Stimulated activated CD8-positive, alpha-beta memory T cell treated with anti-CD3 and anti-CD28 coated beads, Interleukin-12 subunit alpha, Interleukin-12 subunit beta, amount 100 ng/mL, for 1 hour (primary cell): ENCODE results near the gene NOS1AP.

Experiments
- DNase-seq: peaks from one replicate; pipeline ENCODE4 v3.0.0-alpha.2; 2020; ENCODE audit warnings: low read depth

The NOS1AP gene

DNA sequence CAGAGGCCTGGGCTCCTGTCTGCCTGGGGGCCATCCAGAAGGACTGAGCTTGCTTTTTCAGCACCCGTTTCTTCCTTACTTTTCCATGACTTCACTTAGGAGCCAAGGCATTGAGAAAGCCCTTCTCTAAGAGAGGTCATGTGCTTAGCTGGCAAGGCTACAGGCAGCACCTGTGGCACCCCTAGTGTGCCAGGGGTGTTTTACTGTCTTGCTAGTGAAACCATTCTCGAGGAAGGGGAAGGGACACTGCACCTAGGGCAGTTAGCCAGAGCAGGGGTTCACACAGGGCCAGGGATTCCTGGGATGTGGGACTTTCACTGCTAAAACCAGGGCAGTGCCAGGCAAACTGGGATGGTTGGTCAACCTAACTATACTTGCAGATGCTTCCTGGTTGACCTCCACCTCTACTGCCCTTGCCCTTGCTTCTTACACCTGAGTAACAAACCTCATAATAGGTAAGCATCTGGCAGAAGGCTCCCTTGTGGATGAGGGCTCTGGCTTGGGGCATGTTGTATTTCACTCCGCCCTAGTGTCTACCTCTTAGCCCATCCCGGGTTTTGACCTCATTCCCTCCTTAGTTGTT, 69.2 kb downstream of the NOS1AP start:
- DNase-seq, result no peak

DNA sequence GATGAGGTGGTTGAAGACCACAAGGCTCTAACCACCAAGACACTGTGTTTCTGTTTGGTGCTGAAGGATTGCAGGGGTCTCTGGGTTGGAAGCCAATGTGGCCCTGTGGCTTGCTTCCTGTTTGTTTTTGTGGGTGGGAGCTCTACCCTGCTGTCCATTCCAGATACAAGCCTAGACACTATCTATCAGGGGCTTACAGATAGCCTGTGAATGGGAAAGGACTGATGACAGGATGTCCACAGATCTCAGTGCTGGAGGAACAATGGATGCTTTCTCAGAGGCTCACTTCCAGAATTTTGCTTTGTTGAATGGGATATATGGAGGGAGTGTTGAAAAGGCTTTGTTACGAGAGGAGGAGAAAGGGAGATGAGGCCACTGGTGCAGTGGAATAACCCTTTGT, 69.7 kb downstream of the NOS1AP start:
- DNase-seq, result no peak

DNA sequence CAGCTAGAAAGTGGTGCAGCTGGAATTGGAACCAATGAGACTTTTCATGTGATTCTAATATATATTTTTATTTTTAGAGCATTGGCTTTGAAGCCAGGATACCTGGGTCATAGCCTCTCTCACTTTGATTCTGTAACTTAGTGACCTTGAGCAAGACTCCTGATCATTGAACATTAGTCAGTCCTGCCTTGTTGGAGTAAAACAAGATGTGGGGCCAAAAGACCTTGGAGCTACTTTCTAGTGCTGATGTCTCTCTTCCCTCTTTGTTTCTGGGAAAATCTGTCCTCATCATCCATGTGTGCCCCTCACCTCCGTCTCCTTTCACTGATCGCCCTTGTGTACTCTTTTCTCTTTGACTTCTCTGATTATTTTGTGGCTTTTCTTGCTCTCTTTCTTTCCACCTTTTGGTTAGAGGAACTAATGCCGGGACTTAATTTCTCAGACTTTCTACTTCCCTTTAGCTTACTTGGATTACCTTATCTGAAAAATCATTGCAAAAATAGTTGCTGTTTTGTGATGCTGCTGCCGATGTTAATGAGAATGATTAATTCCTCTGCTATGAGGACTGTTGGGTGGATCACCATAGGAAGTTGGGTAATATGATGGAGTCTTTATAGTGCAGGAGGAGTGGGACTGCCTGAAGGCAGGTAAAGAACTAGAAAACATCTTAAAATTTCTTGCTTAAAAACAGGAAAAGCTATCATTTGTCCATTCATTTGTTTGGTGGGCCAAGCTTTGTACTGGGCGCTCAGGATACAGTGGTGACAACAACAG, 72.0 kb downstream of the NOS1AP start:
- no peak for DNase-seq

- no peak for DNase-seq
Observed at GRCh38 chr1:162142968-162143367, 73.5 kb downstream of the NOS1AP start.

GRCh38 chr1:162144268-162144667, 74.8 kb downstream of the NOS1AP start:
- DNase-seq, result no peak

DNA sequence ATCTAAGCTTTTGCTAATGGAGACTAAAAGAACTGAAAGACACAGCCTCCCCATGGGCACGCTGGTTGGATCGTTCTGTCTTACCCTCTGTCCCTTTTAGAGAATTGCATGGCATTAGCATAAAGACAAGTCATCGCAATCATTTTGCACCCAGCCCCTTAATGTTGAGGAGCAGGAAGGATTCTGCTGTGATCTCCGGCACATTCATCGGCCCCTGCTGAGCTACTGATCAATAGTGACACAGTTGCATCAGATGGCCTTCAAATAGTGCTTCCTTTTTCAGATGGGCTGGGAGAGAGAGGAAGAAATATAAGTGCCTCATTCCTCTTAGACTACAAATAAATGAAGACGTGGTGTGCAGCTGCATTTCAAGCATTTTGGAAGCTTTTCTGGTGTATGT, 75.4 kb downstream of the NOS1AP start:
- no peak for DNase-seq

- DNase-seq, result no peak
Observed at GRCh38 chr1:162145280-162145965, 75.9 kb downstream of the NOS1AP start.

GRCh38 chr1:162145966-162146696, 76.6 kb downstream of the NOS1AP start:
- no peak for DNase-seq

DNA sequence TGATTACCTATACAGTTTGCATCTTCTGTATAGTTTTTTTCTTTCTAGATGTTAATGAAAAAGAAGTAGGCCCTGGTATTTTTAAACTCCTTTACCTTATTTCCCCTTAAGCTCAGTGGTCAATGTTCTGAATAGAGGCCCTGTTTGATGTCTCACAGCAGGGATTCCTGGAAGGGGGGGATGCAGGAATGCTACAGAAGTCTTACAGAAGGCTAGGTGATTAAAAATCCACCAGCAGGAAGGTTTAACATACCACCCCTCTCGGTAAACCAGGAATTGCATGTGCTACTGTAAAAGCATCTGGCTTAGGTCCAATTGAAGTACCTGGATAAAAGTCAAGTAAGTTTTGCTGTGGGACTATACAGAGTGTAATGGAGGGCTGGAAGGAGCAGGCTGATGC, 78.3 kb downstream of the NOS1AP start:
- no peak for DNase-seq

- no peak for DNase-seq
Observed at GRCh38 chr1:162150112-162150511, 80.6 kb downstream of the NOS1AP start.

DNA sequence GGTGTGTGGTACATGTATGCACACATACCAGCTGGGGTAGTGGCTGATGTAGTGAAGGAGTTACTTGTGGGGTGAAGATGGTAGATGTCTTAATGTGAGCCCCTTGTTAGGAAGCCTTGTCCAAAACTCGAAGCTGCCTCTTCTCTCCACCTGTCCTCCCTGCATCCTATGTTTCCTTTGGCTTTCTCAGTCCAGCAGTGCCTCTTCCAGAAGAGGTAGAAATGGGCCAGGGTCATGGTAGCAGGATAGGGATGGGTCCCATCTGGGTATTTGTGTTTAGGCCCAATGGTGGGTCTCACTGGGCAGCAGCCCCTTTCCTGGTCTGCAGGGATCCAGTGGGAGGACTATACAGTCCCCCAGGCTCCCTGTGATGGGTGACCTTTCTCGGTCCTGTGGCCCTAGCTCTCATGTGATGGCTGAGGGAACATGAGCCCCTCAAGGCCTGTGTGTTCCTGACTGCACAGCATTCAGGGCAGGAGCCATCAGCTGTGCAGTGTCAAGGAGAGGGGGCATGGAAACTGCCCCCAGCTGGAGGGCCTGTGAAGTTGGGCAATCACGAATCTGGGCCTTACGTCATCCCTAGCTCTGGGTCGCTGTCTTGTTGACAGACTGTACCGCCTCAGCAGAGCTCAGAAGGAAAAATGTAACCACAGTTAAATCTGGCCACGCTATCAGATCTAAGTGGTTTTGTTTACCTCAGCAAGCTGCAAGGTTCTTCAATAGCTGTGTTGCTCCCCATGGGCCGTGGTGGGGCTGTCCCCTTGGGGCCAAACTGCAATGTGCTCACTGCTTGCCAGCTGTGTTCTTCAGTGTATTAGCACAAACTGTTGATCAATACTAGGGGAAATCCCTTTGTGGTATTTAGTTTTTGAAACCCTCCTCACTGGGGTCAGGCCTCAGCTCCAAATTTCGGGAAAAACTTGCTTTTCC, 82.7 kb downstream of the NOS1AP start:
- peak; percentile 4 for DNase-seq

- no peak for DNase-seq
Observed at GRCh38 chr1:162153374-162153773, 83.9 kb downstream of the NOS1AP start.

GRCh38 chr1:162157469-162157868, 88.0 kb downstream of the NOS1AP start:
- no peak for DNase-seq

GRCh38 chr1:162158624-162159271, 89.3 kb downstream of the NOS1AP start:
- no peak for DNase-seq

DNA sequence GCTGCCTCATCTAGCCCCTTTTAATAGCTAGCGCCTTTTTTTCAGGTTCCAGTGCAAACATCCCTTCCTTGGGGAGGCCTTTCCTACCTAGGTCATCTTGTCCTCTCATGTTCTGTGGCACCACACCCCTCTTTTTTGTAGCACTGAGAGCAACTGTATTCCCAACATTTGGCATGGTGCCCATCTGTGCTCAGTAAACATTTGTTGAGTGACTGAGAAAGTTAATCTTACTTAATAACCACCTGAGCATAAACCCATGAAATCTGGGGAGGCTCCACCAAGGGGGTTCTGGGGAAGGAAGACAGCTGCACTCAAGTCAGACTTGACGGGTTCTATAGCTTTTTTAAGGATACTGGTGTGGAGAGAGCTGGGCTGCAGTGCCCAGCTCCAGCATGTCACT, 90.0 kb downstream of the NOS1AP start:
- no peak for DNase-seq

GRCh38 chr1:162161916-162162550, 92.5 kb downstream of the NOS1AP start:
- DNase-seq, result no peak

DNA sequence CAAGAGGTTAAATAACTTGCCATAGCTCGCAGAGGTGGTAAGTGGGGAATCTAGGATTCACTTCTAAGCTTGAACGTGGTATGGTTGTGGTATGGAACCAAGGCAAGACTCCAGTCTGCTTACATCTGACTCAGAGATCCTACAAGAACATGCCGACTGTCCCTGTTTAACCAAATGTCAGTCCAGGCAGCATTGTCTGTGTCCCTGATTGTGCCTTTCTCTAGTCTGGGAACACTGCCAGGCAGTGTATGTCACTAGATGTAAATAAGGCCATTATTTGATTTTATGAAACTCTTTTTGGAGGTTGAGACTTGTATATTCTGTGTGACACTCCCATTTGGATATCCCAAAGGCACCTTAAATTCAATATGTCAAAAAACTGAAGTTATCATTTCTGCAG, 96.0 kb downstream of the NOS1AP start:
- DNase-seq, result no peak

DNA sequence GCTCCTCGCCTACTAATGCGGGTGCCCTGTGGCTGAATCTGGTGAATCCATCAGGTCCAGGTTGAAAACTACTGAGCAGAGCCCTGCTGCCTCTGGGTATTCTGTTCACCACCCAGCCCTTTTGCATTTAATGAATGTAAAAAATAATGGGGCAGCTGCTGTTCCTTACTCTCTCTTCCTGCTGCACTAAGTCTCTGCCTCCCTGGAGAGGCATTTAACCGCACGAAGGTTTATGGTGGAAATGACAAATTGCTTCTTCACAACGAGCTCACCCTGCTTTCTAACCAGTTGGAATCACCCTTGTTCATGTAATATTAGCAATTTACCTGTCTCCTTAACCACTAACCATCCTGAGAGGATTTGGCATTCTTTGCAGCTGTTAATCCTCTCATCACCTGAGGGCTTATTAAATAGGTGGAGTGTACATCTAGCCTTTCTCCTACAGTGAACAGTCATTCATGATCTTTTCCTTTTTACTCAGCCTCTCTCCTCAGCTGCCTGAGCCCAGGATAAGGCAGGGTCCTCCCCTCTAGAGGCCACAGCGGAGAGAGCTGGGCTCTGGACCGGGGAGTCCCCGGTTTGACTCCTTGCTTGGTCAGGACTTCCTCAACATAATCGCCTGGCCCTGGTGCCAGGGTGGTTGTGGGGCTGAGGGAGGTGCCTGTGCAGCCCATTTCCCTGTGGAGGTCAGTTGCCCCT, 97.6 kb downstream of the NOS1AP start:
- no peak for DNase-seq

- no peak for DNase-seq
Observed at GRCh38 chr1:162168261-162168660, 98.8 kb downstream of the NOS1AP start.
